Fibroblast of skin of abdomen (primary cell): ENCODE results near the gene FMNL3. TPM values are rescaled to one million over a fixed set of nuclear protein-coding genes. Genes with fewer than 3 reads are reported as not detected.
"Not testable (repeated sequence)": the region's sequence is repeated elsewhere in the genome, so short reads cannot be mapped to it uniquely, and the experiment has no call there.

Source experiments
- DNase-seq: peaks from one replicate; pipeline ENCODE4 v3.0.0-alpha.2; 2013
- polyA plus RNA-seq, 2 experiments: library from polyadenylated mRNA; unstranded; fragments of 120-200 nt; gene quantifications; one replicate each; pipeline ENCODE4 v1.2.1, GENCODE V29; 2013; ENCODE audit not compliant: insufficient read length in 2 of 2

The FMNL3 gene
- 28.4 TPM for polyA plus RNA-seq (2013, experiment 1 of 2; ENCODE audit: insufficient read length)
- polyA plus RNA-seq (2013, experiment 2 of 2; ENCODE audit: insufficient read length): 28.9 TPM

- DNase-seq: peak; percentile 97
Measured at GRCh38 chr12:49707128-49707811, at the start of gene FMNL3. Gene FMNL3, minus strand, starts transcription at chr12:49707405. Its CDS starts 225 bp downstream, at chr12:49707180.

- DNase-seq: no peak
Measured at GRCh38 chr12:49750996-49751393, 43.8 kb upstream of the FMNL3 start.

- peak; percentile 85 for DNase-seq
Measured at GRCh38 chr12:49750027-49750995, 43.1 kb upstream of the FMNL3 start.

GRCh38 chr12:49748800-49749199 lies 41.6 kb upstream of the FMNL3 start:
- DNase-seq: no peak

- peak; percentile 24 for DNase-seq
Measured at GRCh38 chr12:49748306-49748705, 41.1 kb upstream of the FMNL3 start.

- DNase-seq: no peak
Measured at GRCh38 chr12:49744363-49744885, 37.2 kb upstream of the FMNL3 start.

GRCh38 chr12:49741882-49742620 lies 34.8 kb upstream of the FMNL3 start:
- peak; percentile 76 for DNase-seq

- peak; percentile 100 for DNase-seq
Measured at GRCh38 chr12:49740930-49741881, 34.0 kb upstream of the FMNL3 start, which contains the start of gene TMBIM6. Gene TMBIM6, plus strand, starts transcription at chr12:49741557. Its CDS starts 10,937 bp downstream, at chr12:49752494.

- DNase-seq: not testable (repeated sequence)
Measured at GRCh38 chr12:49740277-49740676, 33.1 kb upstream of the FMNL3 start.

GRCh38 chr12:49738721-49739120 lies 31.5 kb upstream of the FMNL3 start:
- not testable (repeated sequence) for DNase-seq

GRCh38 chr12:49734900-49735299 lies 27.7 kb upstream of the FMNL3 start:
- not testable (repeated sequence) for DNase-seq

- DNase-seq: no peak
Measured at GRCh38 chr12:49733219-49734017, 26.2 kb upstream of the FMNL3 start.

GRCh38 chr12:49730568-49731101 lies 23.4 kb upstream of the FMNL3 start:
- DNase-seq: peak; percentile 16

GRCh38 chr12:49730050-49730449 lies 22.8 kb upstream of the FMNL3 start:
- no peak for DNase-seq

GRCh38 chr12:49728446-49728845 lies 21.2 kb upstream of the FMNL3 start:
- DNase-seq: no peak

GRCh38 chr12:49721355-49721754 lies 14.2 kb upstream of the FMNL3 start:
- DNase-seq: not testable (repeated sequence)

- no peak for DNase-seq
Measured at GRCh38 chr12:49720214-49720613, 13.0 kb upstream of the FMNL3 start.

GRCh38 chr12:49717800-49718199 lies 10.6 kb upstream of the FMNL3 start:
- DNase-seq: not testable (repeated sequence)

- DNase-seq: no peak
Measured at GRCh38 chr12:49716553-49716952, 9.3 kb upstream of the FMNL3 start.

- not testable (repeated sequence) for DNase-seq
Measured at GRCh38 chr12:49713952-49714351, 6.7 kb upstream of the FMNL3 start.
